OCI-LY7 (cell line): Measurements from ENCODE around the gene TRAPPC3L.
"Not testable (repeated sequence)": the region's sequence is repeated elsewhere in the genome, so short reads cannot be mapped to it uniquely, and the experiment has no call there.

Source experiments
- EZH2phosphoT487 ChIP-seq: fragments of 200-600 bp; sonication (generic); IDR thresholded peaks from 2 replicates; pipeline ENCODE4 v1.6.1; 2018; ENCODE audit warnings: low read depth, borderline replicate concordance, mild to moderate bottlenecking, mixed run types, antibody characterized with exemption, low read length, moderate library complexity, mixed read lengths
- TF ChIP-seq, protein P1 (sequence below): fragments of 200-600 bp; sonication (generic); conservative IDR thresholded peaks from 2 replicates; pipeline ENCODE4 v1.5.1; 2014; ENCODE audit warnings: mild to moderate bottlenecking, antibody characterized with exemption, low read length, moderate library complexity, mixed read lengths

DNA sequence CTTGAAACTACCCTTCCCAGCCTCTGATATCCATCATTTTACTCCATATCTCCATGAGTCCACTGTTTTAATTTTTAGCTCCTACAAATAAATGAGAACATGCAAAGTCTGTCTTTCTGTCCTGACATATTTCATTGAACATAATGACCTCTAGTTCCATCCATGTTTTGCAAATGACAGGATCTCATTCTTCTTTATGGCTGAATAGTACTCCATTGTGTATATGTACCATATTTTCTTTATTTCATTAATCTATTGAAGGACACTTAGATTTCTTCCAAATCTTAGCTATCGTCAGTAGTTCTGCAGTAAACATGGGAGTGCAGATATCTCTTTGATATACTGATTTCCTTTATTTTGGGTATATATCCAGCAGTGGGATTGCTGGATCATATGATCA, 50.3 kb downstream of the TRAPPC3L start:
- TF ChIP-seq, protein P1, sequence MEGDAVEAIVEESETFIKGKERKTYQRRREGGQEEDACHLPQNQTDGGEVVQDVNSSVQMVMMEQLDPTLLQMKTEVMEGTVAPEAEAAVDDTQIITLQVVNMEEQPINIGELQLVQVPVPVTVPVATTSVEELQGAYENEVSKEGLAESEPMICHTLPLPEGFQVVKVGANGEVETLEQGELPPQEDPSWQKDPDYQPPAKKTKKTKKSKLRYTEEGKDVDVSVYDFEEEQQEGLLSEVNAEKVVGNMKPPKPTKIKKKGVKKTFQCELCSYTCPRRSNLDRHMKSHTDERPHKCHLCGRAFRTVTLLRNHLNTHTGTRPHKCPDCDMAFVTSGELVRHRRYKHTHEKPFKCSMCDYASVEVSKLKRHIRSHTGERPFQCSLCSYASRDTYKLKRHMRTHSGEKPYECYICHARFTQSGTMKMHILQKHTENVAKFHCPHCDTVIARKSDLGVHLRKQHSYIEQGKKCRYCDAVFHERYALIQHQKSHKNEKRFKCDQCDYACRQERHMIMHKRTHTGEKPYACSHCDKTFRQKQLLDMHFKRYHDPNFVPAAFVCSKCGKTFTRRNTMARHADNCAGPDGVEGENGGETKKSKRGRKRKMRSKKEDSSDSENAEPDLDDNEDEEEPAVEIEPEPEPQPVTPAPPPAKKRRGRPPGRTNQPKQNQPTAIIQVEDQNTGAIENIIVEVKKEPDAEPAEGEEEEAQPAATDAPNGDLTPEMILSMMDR: not testable (repeated sequence)
- not testable (repeated sequence) for TF ChIP-seq EZH2phosphoT487
